ENCODE results near the gene EVI2B. TPM values are rescaled to one million over a fixed set of nuclear protein-coding genes. Genes with fewer than 3 reads are reported as not detected.

EVI2B gene
- total RNA-seq, 1 experiment from 2014 or later, result not detected

DNA sequence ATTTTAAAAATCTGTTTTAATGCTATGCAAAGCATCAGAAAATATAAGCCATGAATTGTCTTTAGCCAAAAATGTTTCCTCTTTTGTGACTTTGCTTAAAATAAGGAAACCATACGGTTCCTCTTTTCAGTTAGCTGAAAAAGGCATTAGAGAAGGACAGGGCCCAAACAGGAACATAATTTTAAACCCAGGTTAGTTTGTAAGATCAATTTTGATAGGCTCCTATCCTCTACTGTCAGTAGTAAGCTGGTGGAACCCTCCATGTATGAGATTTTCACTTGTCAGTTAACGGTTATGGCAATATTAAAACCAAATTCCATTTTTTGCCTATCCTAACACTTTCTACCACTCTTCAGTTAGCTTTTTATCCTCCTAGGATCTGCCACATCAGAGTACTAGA lies 4.3 kb downstream of the EVI2B start:
- Histone ChIP-seq H2BK5ac (ENCODE audit: insufficient read length, low read length) (no peak overlapping the region), H3K18ac (ENCODE audit: insufficient read length, low read depth, low read length) (no peak overlapping the region)

More for the DNA sequence above, 4.3 kb downstream of the EVI2B start:
- Histone ChIP-seq H4K91ac (ENCODE audit: insufficient read length, low read depth, low read length) (no peak overlapping the region), H4K5ac (ENCODE audit: insufficient read length, low read depth, low read length) (no peak overlapping the region), H3K14ac (ENCODE audit: insufficient read depth, low read length) (no peak overlapping the region), H3K27me3 (ENCODE audit: insufficient read depth, low read length) (no peaks in the 10 kb centered on the region), H2BK12ac (ENCODE audit: insufficient read length, low read depth, low read length) (no peak overlapping the region), H3K56ac (ENCODE audit: insufficient read length, low read depth, low read length) (no peak overlapping the region), H3K79me1 (ENCODE audit: insufficient read depth, low read depth, low read length, poor library complexity, severe bottlenecking) (no peaks in the 10 kb centered on the region), H3K23ac (ENCODE audit: insufficient read length, low read depth, low read length) (no peak overlapping the region), H3K23me2 (ENCODE audit: insufficient read length, low read depth, low read length, poor library complexity, severe bottlenecking) (no peaks in the 10 kb centered on the region), H2BK20ac (ENCODE audit: low read depth, low read length, poor library complexity, severe bottlenecking) (no peak overlapping the region), H3T11ph (ENCODE audit: low read length) (no peak overlapping the region), H3K4me1 (ENCODE audit: insufficient read depth, low read length) (no peaks in the 10 kb centered on the region), H2BK15ac (ENCODE audit: low read depth, low read length) (no peak overlapping the region), H4K8ac (replicated peaks; ENCODE audit: insufficient read length, low read depth, low read length) (no peak overlapping the region), H3K27ac (ENCODE audit: insufficient read length, low read depth, low read length) (no peak overlapping the region), H2AK5ac (ENCODE audit: insufficient read length, low read length) (no peak overlapping the region), H2AFZ (ENCODE audit: low read length) (no peak overlapping the region), H3K79me2 (ENCODE audit: insufficient read depth, low read length) (no peaks in the 10 kb centered on the region), H2BK120ac (ENCODE audit: low read depth, low read length, poor library complexity, severe bottlenecking) (no peak overlapping the region), H3K9me3 (ENCODE audit: control insufficient read depth, low read depth, low read length) (no peaks in the 10 kb centered on the region), H3K4me2 (ENCODE audit: insufficient read depth, insufficient read length, low read length) (no peak overlapping the region), H4K20me1 (ENCODE audit: control insufficient read depth, insufficient read depth, insufficient read length) (no peaks in the 10 kb centered on the region), H3K4ac (ENCODE audit: low read depth, low read length) (no peak overlapping the region), H3K9ac (ENCODE audit: extremely low read depth, insufficient read length, low read length) (no peak overlapping the region)
- no peak overlapping the region for H3K27ac Mint-ChIP-seq
- no peaks in the 10 kb centered on the region for H3K9me3 Mint-ChIP-seq
- H3K4me1 Mint-ChIP-seq, result peaks cover 3 to 9% of the 10 kb centered on the region in 2 experiments
- no peaks in the 10 kb centered on the region for H3K27me3 Mint-ChIP-seq (ENCODE audit: low read depth)
- TF ChIP-seq, protein P1, sequence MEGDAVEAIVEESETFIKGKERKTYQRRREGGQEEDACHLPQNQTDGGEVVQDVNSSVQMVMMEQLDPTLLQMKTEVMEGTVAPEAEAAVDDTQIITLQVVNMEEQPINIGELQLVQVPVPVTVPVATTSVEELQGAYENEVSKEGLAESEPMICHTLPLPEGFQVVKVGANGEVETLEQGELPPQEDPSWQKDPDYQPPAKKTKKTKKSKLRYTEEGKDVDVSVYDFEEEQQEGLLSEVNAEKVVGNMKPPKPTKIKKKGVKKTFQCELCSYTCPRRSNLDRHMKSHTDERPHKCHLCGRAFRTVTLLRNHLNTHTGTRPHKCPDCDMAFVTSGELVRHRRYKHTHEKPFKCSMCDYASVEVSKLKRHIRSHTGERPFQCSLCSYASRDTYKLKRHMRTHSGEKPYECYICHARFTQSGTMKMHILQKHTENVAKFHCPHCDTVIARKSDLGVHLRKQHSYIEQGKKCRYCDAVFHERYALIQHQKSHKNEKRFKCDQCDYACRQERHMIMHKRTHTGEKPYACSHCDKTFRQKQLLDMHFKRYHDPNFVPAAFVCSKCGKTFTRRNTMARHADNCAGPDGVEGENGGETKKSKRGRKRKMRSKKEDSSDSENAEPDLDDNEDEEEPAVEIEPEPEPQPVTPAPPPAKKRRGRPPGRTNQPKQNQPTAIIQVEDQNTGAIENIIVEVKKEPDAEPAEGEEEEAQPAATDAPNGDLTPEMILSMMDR (conservative IDR thresholded peaks at IDR 0.05), result no peak
- no peaks in the 10 kb centered on the region for H3K36me3 Mint-ChIP-seq (ENCODE audit: insufficient read depth in 1 of 3, low read depth in 3 of 3)
- no peak for DNase-seq
- H3K4me3 Mint-ChIP-seq, result no peak overlapping the region
- WGBS (ENCODE audit: extremely low coverage, insufficient read length, low lambda C conversion rate), result no CpG with 5 or more reads among the region's 2 CpGs
